ENCODE measurements around the gene TBC1D7.

DNA sequence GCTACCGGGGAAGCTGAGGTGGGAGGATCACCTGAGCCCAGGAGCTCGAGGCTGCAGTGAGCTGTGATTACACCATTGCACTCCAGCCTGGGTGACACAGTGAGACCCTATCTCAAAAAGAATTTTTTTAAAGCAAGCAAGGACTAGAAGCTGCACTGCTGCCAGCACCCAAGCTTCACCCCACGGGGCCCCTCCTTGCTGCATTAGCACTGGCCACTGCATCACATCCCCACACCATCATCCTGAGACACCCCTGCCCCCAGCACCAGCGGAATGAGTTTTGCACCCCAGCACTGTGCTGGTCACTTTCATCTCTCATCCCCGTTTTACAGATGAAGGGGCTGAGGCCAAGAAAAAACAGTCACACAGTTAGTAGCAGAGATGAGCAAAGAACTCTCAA lies 30.9 kb downstream of the TBC1D7 start:
- TF ChIP-seq, protein P1, sequence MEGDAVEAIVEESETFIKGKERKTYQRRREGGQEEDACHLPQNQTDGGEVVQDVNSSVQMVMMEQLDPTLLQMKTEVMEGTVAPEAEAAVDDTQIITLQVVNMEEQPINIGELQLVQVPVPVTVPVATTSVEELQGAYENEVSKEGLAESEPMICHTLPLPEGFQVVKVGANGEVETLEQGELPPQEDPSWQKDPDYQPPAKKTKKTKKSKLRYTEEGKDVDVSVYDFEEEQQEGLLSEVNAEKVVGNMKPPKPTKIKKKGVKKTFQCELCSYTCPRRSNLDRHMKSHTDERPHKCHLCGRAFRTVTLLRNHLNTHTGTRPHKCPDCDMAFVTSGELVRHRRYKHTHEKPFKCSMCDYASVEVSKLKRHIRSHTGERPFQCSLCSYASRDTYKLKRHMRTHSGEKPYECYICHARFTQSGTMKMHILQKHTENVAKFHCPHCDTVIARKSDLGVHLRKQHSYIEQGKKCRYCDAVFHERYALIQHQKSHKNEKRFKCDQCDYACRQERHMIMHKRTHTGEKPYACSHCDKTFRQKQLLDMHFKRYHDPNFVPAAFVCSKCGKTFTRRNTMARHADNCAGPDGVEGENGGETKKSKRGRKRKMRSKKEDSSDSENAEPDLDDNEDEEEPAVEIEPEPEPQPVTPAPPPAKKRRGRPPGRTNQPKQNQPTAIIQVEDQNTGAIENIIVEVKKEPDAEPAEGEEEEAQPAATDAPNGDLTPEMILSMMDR (conservative IDR thresholded peaks at IDR 0.05; ENCODE audit: low read depth, low read length), result no peak
- no peak for TF ChIP-seq EZH2 (IDR thresholded peaks at IDR 0.05; ENCODE audit: borderline replicate concordance, low read depth, low read length, poor library complexity, severe bottlenecking)

All from A673 (cell line).